ENCODE measurements around the gene NSG1. TPM values are rescaled to one million over a fixed set of nuclear protein-coding genes. Genes with fewer than 3 reads are reported as not detected.
A peak's percentile ranks its signal among the peaks of the same experiment; 100 is the strongest.
"Not testable (repeated sequence)": the region's sequence is repeated elsewhere in the genome, so short reads cannot be mapped to it uniquely, and the experiment has no call there.

Gene NSG1
- total RNA-seq, 1 donor from 2014 or later = 2.9 TPM

GRCh38 chr4:4461850-4462249 is 74.9 kb downstream of the NSG1 start:
- DNase-seq (ENCODE audit: low spot score) = no peak
- H3K27ac Mint-ChIP-seq (ENCODE audit: unreplicated experiment) = no peak overlapping the region
- H3K4me1 Mint-ChIP-seq (ENCODE audit: unreplicated experiment) = peaks cover 2% of the 10 kb centered on the region

GRCh38 chr4:4462970-4463369 is 76.1 kb downstream of the NSG1 start:
- no peak overlapping the region for H3K27ac Mint-ChIP-seq (ENCODE audit: unreplicated experiment)
- no peak for DNase-seq (ENCODE audit: low spot score)
- no peak overlapping the region for H3K4me3 Mint-ChIP-seq (ENCODE audit: unreplicated experiment)

More at GRCh38 chr4:4461850-4462249, 74.9 kb downstream of the NSG1 start:
- H3K4me3 Mint-ChIP-seq (ENCODE audit: unreplicated experiment) = no peak overlapping the region
- TF ChIP-seq, protein P1, sequence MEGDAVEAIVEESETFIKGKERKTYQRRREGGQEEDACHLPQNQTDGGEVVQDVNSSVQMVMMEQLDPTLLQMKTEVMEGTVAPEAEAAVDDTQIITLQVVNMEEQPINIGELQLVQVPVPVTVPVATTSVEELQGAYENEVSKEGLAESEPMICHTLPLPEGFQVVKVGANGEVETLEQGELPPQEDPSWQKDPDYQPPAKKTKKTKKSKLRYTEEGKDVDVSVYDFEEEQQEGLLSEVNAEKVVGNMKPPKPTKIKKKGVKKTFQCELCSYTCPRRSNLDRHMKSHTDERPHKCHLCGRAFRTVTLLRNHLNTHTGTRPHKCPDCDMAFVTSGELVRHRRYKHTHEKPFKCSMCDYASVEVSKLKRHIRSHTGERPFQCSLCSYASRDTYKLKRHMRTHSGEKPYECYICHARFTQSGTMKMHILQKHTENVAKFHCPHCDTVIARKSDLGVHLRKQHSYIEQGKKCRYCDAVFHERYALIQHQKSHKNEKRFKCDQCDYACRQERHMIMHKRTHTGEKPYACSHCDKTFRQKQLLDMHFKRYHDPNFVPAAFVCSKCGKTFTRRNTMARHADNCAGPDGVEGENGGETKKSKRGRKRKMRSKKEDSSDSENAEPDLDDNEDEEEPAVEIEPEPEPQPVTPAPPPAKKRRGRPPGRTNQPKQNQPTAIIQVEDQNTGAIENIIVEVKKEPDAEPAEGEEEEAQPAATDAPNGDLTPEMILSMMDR (IDR thresholded peaks at IDR 0.05; ENCODE audit: unreplicated experiment) = no peak
- H3K9me3 Mint-ChIP-seq (ENCODE audit: unreplicated experiment) = no peaks in the 10 kb centered on the region
- H3K36me3 Mint-ChIP-seq (ENCODE audit: low read depth, unreplicated experiment) = peaks cover 19% of the 10 kb centered on the region
- peaks cover 2% of the 10 kb centered on the region for H3K27me3 Mint-ChIP-seq (ENCODE audit: unreplicated experiment)

GRCh38 chr4:4465238-4465637 is 78.3 kb downstream of the NSG1 start:
- peaks cover 31% of the 10 kb centered on the region for H3K36me3 Mint-ChIP-seq (ENCODE audit: low read depth, unreplicated experiment)
- H3K4me3 Mint-ChIP-seq (ENCODE audit: unreplicated experiment) = peak overlapping the region; percentile 57
- H3K9me3 Mint-ChIP-seq (ENCODE audit: unreplicated experiment); DNase-seq (ENCODE audit: low spot score); H3K4me1 Mint-ChIP-seq (ENCODE audit: unreplicated experiment); H3K27me3 Mint-ChIP-seq (ENCODE audit: unreplicated experiment); H3K27ac Mint-ChIP-seq (ENCODE audit: unreplicated experiment): not testable (repeated sequence)

More at GRCh38 chr4:4462970-4463369, 76.1 kb downstream of the NSG1 start:
- peaks cover 30% of the 10 kb centered on the region for H3K36me3 Mint-ChIP-seq (ENCODE audit: low read depth, unreplicated experiment)
- TF ChIP-seq, protein P1 (IDR thresholded peaks at IDR 0.05; ENCODE audit: unreplicated experiment) = no peak
- H3K27me3 Mint-ChIP-seq (ENCODE audit: unreplicated experiment) = peaks cover 2% of the 10 kb centered on the region
- H3K4me1 Mint-ChIP-seq (ENCODE audit: unreplicated experiment) = peaks cover 2% of the 10 kb centered on the region
- no peaks in the 10 kb centered on the region for H3K9me3 Mint-ChIP-seq (ENCODE audit: unreplicated experiment)

Other genes starting within 250 kb of the NSG1 start
- gene OTOP1, start 160.2 kb upstream of the NSG1 start, total RNA-seq (ENCODE audit: unreplicated experiment) = not detected
- 19.8 TPM for gene TMEM128, start 138.9 kb upstream of the NSG1 start, total RNA-seq (ENCODE audit: unreplicated experiment)
- gene LYAR, start 96.9 kb upstream of the NSG1 start, total RNA-seq (ENCODE audit: unreplicated experiment) = 13.2 TPM
- 13.3 TPM for gene ZBTB49, start 96.9 kb upstream of the NSG1 start, total RNA-seq (ENCODE audit: unreplicated experiment)
- 24.0 TPM for gene STX18, start 154.9 kb downstream of the NSG1 start, total RNA-seq (ENCODE audit: unreplicated experiment)